Endothelial cell of umbilical vein (primary cell): ENCODE data around the gene CAP2. TPM values are rescaled to one million over a fixed set of nuclear protein-coding genes. Genes with fewer than 3 reads are reported as not detected.

Experiments
- BruUV-seq: library from RNA; stranded (reverse); fragments of 400-500 nt; replicated peaks from 2 replicates; lab custom pipeline; 2021; lab: Mats Ljungman, UMichigan
- CTCF ChIA-PET: fragments of 300-600, 350-600 bp; sonication (Branson Sonifier 250); formaldehyde crosslinking; loops from one replicate; lab custom pipeline; 2021; ENCODE audit warnings: antibody characterized with exemption, inconsistent platforms; lab: Charles Lee
- POLR2A ChIA-PET: fragments of 300-600, 350-600 bp; sonication (Branson Sonifier 250); formaldehyde crosslinking; loops from one replicate; lab custom pipeline; 2021; ENCODE audit warnings: antibody characterized with exemption, inconsistent platforms; lab: Charles Lee
- DNase-seq: peaks from one replicate; pipeline ENCODE4 v3.0.0-alpha.2; 2011; ENCODE audit warnings: low read depth, low spot score
- FAIRE-seq: peaks from 2 replicates; lab custom pipeline; 2011; peaks lifted over from hg19 to GRCh38; lab: Jason Lieb, UNC
- H2AFZ ChIP-seq: 2 replicates; pipeline ENCODE4 v1.6.0; 2012; ENCODE audit warnings: low read depth, low read length, control low read depth, inconsistent platforms
- H3K27ac ChIP-seq: 2 replicates; pipeline ENCODE4 v1.5.1; 2011; ENCODE audit warnings: low read depth, mild to moderate bottlenecking, control low read depth, low read length, moderate library complexity; ENCODE audit not compliant: insufficient read depth
- H3K27me3 ChIP-seq, 2 experiments: 2 replicates each; pipeline versions ENCODE4 v1.6.0 to v1.6.1; 2011; ENCODE audit warnings: low read length in 2 of 2, mixed read lengths in 1 of 2; ENCODE audit not compliant: control insufficient read depth in 2 of 2, insufficient read depth in 2 of 2
- H3K36me3 ChIP-seq, 2 experiments: 2 replicates in 1 of 2; 3 replicates in 1 of 2; pipeline ENCODE4 v1.5.1; 2011; ENCODE audit warnings: low read length in 2 of 2, mild to moderate bottlenecking in 1 of 2, moderate library complexity in 1 of 2; ENCODE audit not compliant: control insufficient read depth in 2 of 2, insufficient read depth in 2 of 2; ENCODE audit errors: extremely low read depth in 1 of 2
- H3K4me1 ChIP-seq: 3 replicates; pipeline ENCODE4 v1.5.1; 2011; ENCODE audit warnings: mild to moderate bottlenecking, low read length; ENCODE audit not compliant: control insufficient read depth, insufficient read depth; ENCODE audit errors: extremely low read depth
- H3K4me2 ChIP-seq: 2 replicates; pipeline ENCODE4 v1.6.1; 2011; ENCODE audit warnings: low read length, control low read depth, mixed read lengths; ENCODE audit not compliant: insufficient read depth
- H3K4me3 ChIP-seq, 3 experiments: fragments of 200-600 bp in 1 of 3; sonication (generic), shearing (Covaris generic) in 1 of 3; replicated peaks in 1 of 3; 2 replicates each; pipeline ENCODE4 v1.5.1; 2011 to 2016; ENCODE audit warnings: control low read depth in 3 of 3, low read length in 3 of 3, mild to moderate bottlenecking in 2 of 3, inconsistent platforms in 1 of 3, low read depth in 1 of 3, moderate library complexity in 1 of 3; ENCODE audit not compliant: insufficient read depth in 1 of 3
- H3K79me2 ChIP-seq: 2 replicates; pipeline ENCODE4 v1.6.0; 2012; ENCODE audit warnings: low read length, inconsistent platforms; ENCODE audit not compliant: control insufficient read depth, insufficient read depth
- H3K9ac ChIP-seq: replicated peaks from 2 replicates; pipeline ENCODE3; 2011; ENCODE audit warnings: low read length, control low read depth; ENCODE audit not compliant: insufficient read depth; ENCODE audit errors: extremely low read depth
- H3K9me1 ChIP-seq: replicated peaks from 3 replicates; pipeline ENCODE4 v1.6.0; 2011; ENCODE audit warnings: mild to moderate bottlenecking, low read length; ENCODE audit not compliant: control insufficient read depth, insufficient read depth; ENCODE audit errors: extremely low read depth
- H3K9me3 ChIP-seq: replicated peaks from 2 replicates; pipeline ENCODE4 v1.5.1; 2012; ENCODE audit warnings: low read length, inconsistent platforms; ENCODE audit not compliant: control insufficient read depth, insufficient read depth
- H4K20me1 ChIP-seq: replicated peaks from 2 replicates; pipeline ENCODE3; 2011; ENCODE audit warnings: mild to moderate bottlenecking, low read length; ENCODE audit not compliant: control insufficient read depth, insufficient read depth; ENCODE audit errors: extremely low read depth
- CTCF ChIP-seq, 2 donors: IDR thresholded peaks; 1 replicate in 1 of 2; 2 replicates in 1 of 2; pipeline ENCODE4 v1.5.1; 2011; ENCODE audit warnings: low read length in 2 of 2, mild to moderate bottlenecking in 2 of 2, moderate library complexity in 2 of 2, control low read depth in 1 of 2, inconsistent platforms in 1 of 2, low read depth in 1 of 2; ENCODE audit not compliant: insufficient read depth in 1 of 2; ENCODE audit errors: extremely low read depth in 1 of 2
- EZH2 ChIP-seq: IDR thresholded peaks from 2 replicates; pipeline ENCODE4 v1.6.1; 2012; ENCODE audit warnings: borderline replicate concordance, low read depth, mild to moderate bottlenecking, moderate library complexity, low read length, inconsistent platforms; ENCODE audit not compliant: severe bottlenecking
- FOS ChIP-seq: IDR thresholded peaks from 2 replicates; pipeline ENCODE4 v1.6.1; 2011; ENCODE audit warnings: mild to moderate bottlenecking, low read length, moderate library complexity, borderline replicate concordance; ENCODE audit not compliant: insufficient read depth
- GATA2 ChIP-seq: IDR thresholded peaks from 2 replicates; pipeline ENCODE4 v1.7.0; 2011; ENCODE audit warnings: low read depth, mild to moderate bottlenecking, moderate library complexity, mixed read lengths, low read length; ENCODE audit not compliant: insufficient read length, insufficient read depth
- JUN ChIP-seq: IDR thresholded peaks from 2 replicates; pipeline ENCODE4 v1.6.1; 2011; ENCODE audit warnings: borderline replicate concordance, low read depth; ENCODE audit not compliant: insufficient read length, insufficient read depth
- MAX ChIP-seq: IDR thresholded peaks from 2 replicates; pipeline ENCODE4 v1.6.1; 2011; ENCODE audit not compliant: insufficient read depth, insufficient read length
- MYC ChIP-seq: IDR thresholded peaks from one replicate; pipeline ENCODE4 v1.6.1; 2011; ENCODE audit warnings: mild to moderate bottlenecking, low read depth, low read length
- POLR2A ChIP-seq: IDR thresholded peaks from 2 replicates; pipeline ENCODE4 v1.6.1; 2012; ENCODE audit warnings: low read depth, mild to moderate bottlenecking, control low read depth, low read length
- POLR2AphosphoS5 ChIP-seq: IDR thresholded peaks from 2 replicates; pipeline ENCODE4 v1.6.1; 2012; ENCODE audit warnings: low read depth, mild to moderate bottlenecking, control low read depth, low read length, moderate library complexity; ENCODE audit not compliant: insufficient read depth
- dilution Hi-C: fragments of 300-500 bp; cut with MboI; formaldehyde crosslinking; loops from one replicate; pipeline ENCODE4 v1.15.0; 2019; ENCODE audit warnings: low sequenced_read_pairs; ENCODE audit not compliant: extremely low pct_ligation_motif_present
- intact Hi-C: fragments of 100-400 bp; cut with micrococcal nuclease; formaldehyde crosslinking; loops from one replicate; pipeline ENCODE4 v1.10.0; 2022
- polyA plus RNA-seq, 4 experiments: library from polyadenylated mRNA; depleted of rRNA in 3 of 4; stranded (reverse) in 3 of 4; unstranded in 1 of 4; fragments of >200 nt; gene quantifications; 2 replicates each; pipeline versions ENCODE4 v1.2.1 to v1.2.3, GENCODE V29; 2011 to 2012; ENCODE audit warnings: missing spikeins in 1 of 4
- total RNA-seq: library from RNA; stranded (reverse); gene quantifications from 2 replicates; pipeline ENCODE4 v1.2.3, GENCODE V29; 2021

Gene CAP2
- total and polyA plus RNA-seq, 2 donors (not counting 3 experiments of a cell fraction or from before 2014, with no cell fraction given), result 12.2 to 21.3 TPM

- no peak for FAIRE-seq
- intact Hi-C loops, result no loop called here
- BruUV-seq, result no TSS peak
- Histone ChIP-seq H3K4me2 (no peak overlapping the region), H3K9me1 (no peaks in the 10 kb centered on the region), H3K4me3 (no peak overlapping the region), H3K9me3 (no peaks in the 10 kb centered on the region), H3K36me3 (no peaks in the 10 kb centered on the region), H3K27me3 (no peaks in the 10 kb centered on the region), H3K4me1 (no peaks in the 10 kb centered on the region), H3K9ac (no peak overlapping the region), H3K79me2 (no peaks in the 10 kb centered on the region), H3K27ac (no peak overlapping the region), H2AFZ (no peak overlapping the region), H4K20me1 (no peaks in the 10 kb centered on the region)
- POLR2A ChIA-PET, result no interaction called here
- no peak for TF ChIP-seq MYC
- no peak for TF ChIP-seq CTCF (IDR thresholded peaks at IDR 0.05; ENCODE audit: extremely low read depth in 1 of 2, insufficient read depth in 1 of 2, low read depth in 1 of 2, low read length in 2 of 2)
- no peak for TF ChIP-seq FOS
- no peak for TF ChIP-seq JUN
- TF ChIP-seq EZH2, result no peak
- no peak for TF ChIP-seq POLR2A
- TF ChIP-seq POLR2AphosphoS5, result no peak
- no peak for TF ChIP-seq GATA2
- no peak for TF ChIP-seq MAX
- no peak for DNase-seq
- CTCF ChIA-PET, result interaction anchor here (1.3 kb wide), 1 partner anchor 10 kb away, joined by 3 read pairs; no protein-coding TSS in a partner anchor
- dilution Hi-C loops, result no loop called here
Measured at GRCh38 chr6:17354700-17355403, 38.5 kb upstream of the CAP2 start.
